VCaP (cell line): ENCODE data around the gene ZBTB2.

Source experiments
- H3K27ac ChIP-seq: fragments of 450-650 bp; 2 replicates; pipeline ENCODE4 v1.5.1; 2017
- CTCF ChIP-seq: fragments of 450-650 bp; conservative IDR thresholded peaks from 2 replicates; pipeline ENCODE4 v1.5.1; 2017; ENCODE audit warnings: mild to moderate bottlenecking, moderate library complexity

The ZBTB2 gene

GRCh38 chr6:151381722-151382121 is 9.6 kb downstream of the ZBTB2 start:
- no peak overlapping the region for H3K27ac ChIP-seq
- TF ChIP-seq CTCF = no peak

- no peak for TF ChIP-seq CTCF
- no peak overlapping the region for H3K27ac ChIP-seq
Measured at GRCh38 chr6:151380848-151381205, 10.5 kb downstream of the ZBTB2 start.

GRCh38 chr6:151379933-151380847 is 11.2 kb downstream of the ZBTB2 start:
- H3K27ac ChIP-seq = no peak overlapping the region
- TF ChIP-seq CTCF = no peak

DNA sequence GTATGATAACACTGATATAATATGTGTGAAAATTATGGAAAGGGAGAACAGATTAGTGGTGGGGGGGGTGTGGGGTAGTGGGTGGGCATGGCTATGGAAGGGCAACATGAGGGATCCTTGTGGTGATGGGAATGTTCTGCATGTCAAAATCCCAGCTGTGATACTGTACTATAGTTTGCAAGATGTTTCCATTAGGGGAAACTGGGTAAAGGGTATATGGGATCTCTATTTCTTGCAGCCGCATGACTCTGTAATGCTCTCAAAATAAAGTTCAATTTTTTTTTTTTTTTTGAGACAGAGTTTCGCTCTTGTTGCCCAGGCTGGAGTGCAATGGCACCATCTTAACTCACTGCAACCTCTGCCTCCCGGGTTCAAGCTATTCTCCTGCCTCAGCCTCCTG is 14.3 kb downstream of the ZBTB2 start:
- TF ChIP-seq CTCF = no peak
- no peak overlapping the region for H3K27ac ChIP-seq

GRCh38 chr6:151376440-151376839 is 14.9 kb downstream of the ZBTB2 start:
- H3K27ac ChIP-seq = no peak overlapping the region
- TF ChIP-seq CTCF = no peak

DNA sequence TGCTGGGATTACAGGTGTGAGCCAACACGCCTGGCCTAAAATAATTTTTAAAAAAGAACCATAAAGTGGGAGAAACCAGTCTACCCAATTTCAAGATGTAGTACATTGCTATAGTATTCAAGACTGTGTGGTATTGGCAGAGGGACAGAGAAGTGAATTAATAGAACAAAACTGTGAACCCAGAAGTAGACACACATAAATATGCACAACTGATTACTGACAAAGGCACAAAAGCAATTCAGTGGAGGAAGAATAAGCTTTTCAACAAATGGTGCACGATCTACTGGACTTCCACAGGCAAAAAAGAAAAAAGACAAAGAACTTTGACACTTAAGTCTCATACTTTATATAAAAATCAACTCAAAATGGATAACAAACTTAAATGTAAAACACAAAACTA is 15.5 kb downstream of the ZBTB2 start:
- TF ChIP-seq CTCF = no peak
- H3K27ac ChIP-seq = no peak overlapping the region

- no peak for TF ChIP-seq CTCF
- H3K27ac ChIP-seq = no peak overlapping the region
Measured at GRCh38 chr6:151374036-151374683, 17.2 kb downstream of the ZBTB2 start.
